NCI-H2196 treated with DMSO at 0.1 percent for 48 hours (cell line): ENCODE results near the gene DTNB.

Source experiments
- DNase-seq: peaks from one replicate; lab custom pipeline; 2025; ENCODE audit not compliant: unreplicated experiment; lab: John Stamatoyannopoulos, UW

The DTNB gene

DNA sequence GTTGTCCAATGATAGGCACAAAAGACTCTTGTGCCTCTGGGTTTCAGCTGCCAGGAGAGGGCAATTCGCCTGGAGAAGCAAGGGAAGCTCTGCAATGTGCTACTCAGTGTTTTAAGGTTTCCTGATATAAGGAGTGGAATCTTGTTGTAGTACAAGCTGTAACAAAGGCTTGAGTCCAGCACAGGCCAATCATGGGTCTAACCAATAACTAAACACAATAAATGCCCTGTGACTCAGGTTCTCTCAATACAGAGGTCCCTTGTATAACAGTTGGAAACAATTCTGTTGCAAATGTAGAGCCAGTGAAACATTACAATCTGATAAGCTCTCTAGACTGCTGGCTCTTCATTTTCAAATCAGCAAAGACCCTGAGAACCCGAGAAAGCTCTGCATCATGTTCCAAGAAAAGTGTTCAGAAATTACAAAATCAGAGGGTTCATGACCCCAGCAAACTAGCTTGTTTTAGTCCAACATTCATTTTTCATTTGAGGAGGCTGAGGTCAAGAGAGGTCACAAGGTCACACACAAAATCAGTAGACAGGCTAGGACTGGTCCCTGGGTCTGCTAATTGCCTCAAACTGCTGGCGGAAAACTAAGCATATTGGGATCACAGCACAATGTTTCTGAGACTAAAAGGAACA, 272.7 kb downstream of the DTNB start:
- DNase-seq: no peak

DNA sequence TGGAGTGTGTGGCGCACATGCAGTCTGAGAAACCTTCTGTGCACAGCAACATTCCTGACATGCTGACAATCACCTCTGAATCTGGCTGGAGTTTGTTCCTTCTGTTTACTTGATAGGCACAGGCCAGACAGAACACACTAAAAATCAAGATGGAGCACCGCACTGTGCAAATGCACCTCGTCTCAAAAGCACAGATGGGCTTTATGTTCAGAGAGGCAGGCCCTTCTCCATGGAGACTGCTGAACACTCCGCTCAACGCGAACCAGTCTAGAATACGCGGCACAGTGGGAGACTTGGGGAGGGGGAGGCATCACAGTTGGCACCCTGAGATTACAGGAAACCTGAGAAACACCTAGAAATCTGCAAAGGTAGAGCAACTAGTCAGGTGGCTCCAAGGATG, 273.2 kb downstream of the DTNB start:
- DNase-seq: no peak

DNA sequence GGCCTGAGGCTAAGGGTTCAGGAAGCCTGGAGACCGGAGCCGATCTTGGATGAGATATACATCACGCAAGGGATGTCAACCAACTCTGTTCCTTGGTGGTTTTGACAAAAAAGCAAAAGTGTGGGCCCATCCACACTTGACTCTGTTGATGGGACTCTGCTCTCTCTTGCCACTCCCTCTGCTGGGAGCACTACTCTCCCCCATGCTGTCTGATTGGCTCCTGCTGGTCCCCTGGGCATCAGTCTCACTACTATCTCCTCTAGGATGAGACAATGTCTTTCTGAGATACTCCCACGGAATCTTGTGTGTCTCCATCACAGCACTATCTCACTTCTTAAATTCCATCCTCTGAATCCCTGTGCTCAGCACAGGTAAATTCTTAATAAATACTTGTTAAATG, 274.8 kb downstream of the DTNB start:
- no peak for DNase-seq

DNA sequence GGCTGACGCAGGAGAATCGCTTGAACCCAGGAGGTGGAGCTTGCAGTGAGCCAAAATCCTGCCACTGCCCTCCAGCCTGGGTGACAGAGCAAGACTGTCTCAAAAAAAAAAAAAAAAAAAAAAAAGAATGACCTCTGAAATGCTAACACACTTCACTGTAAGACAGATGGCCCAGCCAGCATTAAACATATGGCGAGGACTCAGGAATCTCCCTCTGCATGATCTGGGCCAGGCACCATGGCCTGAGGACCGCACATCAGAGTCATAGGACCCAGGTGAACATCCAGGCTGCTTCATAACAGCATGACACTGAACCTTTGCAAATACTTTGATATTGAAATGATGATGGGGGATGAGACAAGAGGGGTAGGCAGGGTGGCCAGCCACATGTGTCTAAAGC, 275.6 kb downstream of the DTNB start:
- DNase-seq: no peak

DNA sequence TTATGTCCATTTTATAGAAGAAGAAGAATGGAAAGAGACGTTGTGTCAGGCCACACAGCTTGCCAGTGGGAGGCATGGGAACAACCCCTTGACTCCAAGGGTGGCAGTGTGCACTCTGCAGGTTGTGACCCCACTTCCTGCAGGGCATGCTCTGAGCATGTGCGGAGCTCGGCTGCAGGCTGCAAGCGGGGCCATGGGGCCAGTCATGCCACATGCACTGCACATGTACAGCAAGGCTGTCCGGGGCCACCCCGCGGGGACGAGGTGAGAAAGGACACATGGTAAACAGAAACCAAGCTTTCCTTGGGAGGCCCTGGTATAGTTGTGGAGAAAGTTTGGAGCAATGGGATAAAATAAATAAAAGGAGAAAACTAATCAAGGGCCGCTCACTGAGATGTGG, 284.2 kb downstream of the DTNB start:
- DNase-seq: no peak

DNA sequence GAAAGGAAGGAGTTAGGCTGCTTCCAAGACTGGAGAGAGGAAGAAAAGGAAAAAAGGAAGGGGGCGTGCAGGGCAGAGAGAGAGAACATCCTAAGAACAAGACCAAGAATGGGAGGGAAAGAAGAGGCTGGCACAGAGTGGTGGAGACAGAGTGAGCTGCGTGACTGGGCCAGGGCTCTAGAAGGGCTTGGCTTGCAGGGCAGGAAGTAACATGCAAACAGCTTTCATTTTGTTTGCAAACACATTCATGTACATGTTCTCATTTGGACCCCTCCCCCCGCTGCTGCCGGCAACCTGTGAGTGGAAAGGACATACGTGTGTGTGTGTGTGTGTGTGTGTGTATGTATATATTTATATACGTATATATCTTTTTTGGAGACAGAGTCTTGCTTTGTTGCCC, 284.9 kb downstream of the DTNB start:
- no peak for DNase-seq

DNA sequence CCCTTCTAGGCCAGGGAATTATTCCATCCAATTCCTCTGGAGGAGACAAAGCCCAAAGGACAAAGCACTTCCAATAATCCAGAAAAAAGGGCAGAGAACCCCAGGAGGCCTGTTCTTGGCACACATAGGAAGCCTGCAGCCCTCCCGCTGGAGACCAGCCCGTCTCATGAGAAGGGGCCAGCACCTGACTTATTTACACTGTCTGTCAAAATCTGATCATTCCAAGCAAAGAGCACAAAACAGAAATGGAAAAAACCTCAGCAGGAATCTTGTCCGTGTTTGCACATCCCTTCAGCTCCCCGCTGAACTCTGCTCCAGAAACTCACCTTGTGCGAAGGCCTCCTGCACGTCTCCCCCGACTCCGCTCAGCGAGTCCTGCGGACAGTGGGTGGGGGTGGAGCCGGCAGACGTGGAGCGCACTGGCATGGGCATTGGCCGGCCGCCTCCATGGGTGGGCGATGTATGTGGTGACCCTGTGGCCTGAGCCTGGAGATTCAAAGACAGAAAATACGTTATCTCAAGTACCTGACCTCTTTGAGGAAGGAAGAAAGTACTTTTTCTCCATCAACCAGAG, 285.4 kb downstream of the DTNB start:
- DNase-seq: no peak

DNA sequence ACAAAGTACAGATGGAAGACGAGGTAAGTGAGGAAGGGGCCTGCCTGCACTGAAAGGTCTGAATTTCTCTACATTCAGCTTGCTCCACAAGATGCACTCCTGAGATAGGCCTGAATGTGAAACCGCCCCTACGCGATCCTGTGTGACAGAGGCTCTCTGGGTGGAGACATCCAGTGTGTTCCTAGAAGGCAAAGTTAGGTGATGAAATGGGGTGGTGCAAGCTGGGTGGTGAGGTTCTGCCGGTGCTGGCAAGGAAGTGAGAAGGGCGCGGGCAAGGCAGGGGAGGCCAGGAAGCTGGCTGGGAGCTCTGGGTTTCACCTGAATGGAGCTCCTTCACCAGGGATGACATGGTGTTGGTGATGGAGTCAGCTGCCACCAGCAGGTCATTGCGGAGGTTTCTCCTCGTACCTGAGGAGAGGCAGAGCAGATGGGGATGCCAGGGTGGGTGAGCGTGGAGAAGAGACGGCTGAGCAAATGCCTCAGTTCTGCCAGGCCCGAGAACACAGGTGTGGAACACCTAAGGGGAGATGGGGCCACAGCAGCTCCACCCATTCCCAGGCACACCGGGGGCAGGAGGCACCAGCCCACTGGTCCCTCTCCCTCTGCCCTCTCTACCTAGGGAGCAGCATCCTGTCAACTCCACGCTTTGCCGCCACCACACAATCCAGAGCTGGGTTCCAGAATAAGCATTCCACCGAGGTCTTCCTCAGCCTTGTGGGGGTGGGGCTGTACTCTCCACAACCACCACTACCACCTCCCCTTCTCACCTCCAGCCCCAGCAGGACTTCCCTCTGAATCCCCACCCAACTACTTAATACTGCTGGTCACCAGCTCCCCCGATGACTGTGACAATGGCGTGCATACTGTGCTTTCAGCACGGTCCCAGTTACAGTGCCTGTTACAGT, 286.2 kb downstream of the DTNB start:
- no peak for DNase-seq

DNA sequence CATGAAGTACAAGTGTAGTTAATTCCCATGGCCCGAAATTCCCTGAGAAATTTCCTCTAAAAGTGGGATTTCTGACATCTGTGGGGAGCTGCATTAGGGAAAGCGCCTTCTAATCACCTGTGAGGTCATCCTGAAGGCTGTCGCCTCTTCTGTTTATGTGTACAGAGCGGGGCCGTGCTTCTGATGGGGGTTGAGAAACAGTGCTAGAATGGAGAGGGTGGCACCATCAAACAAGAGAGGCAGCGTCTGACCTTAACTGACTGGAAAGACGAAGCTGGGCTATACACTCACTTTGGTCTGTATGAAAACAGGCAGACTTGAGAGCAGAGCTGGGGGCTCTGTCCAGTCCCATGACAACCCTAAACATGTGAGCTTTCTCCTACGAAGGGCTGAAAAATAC, 287.5 kb downstream of the DTNB start:
- no peak for DNase-seq

DNA sequence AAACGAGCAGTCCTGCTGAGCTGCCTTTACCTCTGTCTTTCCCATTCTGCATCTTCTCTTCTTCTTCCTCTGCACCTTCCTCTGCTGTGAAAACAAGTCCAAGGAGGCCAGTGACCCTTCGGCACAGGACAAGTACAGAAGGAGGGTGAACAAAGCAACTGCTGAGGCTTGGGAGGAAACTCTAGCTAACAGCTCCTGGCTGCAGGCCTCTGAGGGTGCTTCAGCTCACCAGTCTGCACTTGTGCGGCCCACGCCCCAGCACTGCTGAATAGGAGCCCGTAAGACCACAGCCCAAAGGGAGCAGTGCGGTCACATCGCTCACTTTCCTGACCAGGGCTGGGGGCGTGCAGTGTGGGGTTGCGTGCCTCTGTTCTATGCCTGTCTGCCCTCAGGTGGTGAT, 289.6 kb downstream of the DTNB start:
- no peak for DNase-seq

DNA sequence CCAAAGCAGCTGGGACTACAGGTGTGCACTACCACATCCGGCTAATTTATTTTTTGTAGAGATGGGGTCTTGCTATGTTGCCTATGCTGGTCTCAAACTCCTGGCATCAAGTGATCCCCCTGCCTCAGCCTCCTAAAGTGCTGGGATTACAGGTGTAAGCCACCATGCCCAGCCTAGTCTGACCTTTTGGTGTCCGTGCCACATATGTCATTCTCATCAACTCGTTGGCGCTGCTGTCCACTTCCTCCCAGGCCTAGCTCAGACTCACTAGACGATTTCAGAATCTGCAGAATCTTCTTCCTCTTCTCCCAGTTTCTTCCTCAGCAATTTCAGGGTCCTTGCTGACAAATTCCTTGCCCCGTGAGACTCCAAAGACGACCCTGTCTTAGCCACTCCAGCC, 291.9 kb downstream of the DTNB start:
- no peak for DNase-seq

DNA sequence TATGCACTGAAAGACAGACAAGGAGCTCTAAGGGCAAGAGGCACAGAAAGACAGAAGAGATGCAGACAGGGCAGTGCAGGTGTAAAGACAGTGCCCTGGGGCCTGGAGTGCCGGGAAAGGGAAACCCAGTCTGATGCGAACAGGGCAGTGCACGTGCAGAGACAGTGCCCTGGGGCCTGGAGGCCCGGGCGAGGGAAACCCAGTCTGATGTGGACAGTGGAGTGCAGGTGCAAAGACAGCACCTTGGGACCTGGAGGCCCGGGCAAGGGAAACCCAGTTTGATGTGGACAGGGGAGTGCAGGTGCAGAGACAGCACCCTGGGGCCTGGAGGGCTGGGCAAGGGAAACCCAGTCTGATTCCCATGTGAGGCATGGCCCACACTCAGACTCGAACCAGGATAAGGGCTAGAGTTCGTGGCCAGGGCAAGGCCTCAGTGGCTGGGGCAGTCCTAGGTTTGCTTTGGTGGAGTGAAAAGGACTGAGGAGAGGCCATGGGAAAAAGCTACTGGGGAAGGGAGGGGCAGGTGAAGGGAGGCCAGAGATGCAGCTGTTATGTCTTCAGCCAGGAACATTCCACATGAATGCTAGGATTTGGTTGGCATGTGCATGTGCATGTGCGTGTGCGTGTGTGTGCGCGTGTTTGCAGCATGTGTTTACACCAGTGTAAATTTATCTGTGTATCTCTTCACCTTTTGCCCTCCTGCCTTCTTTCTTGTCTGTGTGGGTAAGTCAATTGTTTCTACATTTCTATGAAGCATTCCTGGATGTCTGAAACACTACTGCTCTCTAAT, 292.6 kb downstream of the DTNB start:
- no peak for DNase-seq

DNA sequence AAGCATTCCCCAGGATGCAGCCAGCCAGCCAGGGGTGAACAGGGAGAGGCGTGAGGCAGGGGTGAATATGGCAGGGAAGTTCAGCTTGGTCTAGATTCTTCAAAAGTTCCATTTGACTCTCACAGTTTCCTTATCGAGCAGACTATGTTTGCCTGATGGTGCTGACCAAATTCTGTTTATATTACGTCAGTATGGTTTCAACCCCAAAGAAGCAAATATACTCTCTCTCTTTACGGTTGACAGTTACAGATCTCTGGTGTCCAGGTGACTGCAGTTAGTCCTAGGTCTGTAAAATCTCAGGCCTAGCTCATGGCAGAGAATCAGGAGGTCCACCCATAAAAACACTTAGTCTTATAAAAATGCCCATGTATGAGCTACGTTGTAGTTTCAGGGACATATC, 293.4 kb downstream of the DTNB start:
- no peak for DNase-seq

DNA sequence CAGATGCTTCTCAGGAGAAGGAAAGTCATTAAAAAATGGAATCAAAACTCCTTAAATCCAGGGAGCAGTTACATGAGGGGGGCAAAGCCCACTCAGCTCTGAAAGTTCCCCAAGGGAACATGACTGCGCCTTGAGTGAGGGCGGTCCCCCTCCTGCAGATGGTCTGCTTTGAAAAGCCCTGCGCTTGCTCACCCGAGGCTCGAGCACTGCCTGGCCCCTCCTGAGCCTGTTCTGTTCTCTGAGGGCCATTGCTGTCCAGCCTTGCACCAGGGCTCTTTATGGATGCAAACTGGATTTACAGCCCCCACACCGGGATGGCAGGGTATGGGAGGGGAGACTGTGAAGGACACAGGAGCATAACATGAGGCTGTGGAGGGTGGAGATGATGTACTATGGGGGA, 293.8 kb downstream of the DTNB start:
- no peak for DNase-seq

DNA sequence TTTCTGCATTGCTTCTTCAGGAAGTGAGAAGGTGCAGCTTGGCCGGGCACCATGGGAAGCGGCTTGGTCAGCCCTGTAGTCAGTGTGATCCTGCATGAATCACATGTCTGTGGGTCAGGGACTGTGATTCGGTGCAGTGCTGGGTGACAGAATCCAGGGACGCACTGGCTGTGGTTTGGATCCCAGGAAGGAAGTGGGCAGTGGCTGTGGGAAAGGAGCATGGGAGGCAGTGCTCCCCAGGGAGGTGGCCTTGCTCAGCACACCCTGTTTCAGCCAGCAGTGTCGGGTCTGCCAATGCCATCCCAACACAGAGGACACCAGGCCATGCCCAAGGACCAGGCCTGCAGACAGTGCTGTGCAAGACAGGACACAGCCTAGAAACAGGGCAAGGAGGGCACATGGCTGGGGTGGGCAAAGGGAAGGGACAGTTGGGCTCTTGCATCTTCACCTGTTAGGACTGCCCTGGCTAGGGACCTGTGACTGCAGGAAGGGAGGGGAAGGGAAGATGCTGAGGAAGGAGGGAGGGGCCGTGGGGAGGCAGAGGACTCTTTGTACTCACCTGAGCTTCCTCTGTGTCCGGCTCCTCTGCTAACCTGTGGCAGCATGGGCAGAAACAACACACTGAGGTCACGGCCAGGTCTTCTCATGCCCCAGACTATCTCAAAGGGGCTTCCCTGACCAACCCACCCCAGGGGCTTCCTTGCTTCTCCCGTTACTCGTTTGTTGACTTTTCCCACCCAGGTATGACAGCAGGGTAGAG, 294.5 kb downstream of the DTNB start:
- no peak for DNase-seq

DNA sequence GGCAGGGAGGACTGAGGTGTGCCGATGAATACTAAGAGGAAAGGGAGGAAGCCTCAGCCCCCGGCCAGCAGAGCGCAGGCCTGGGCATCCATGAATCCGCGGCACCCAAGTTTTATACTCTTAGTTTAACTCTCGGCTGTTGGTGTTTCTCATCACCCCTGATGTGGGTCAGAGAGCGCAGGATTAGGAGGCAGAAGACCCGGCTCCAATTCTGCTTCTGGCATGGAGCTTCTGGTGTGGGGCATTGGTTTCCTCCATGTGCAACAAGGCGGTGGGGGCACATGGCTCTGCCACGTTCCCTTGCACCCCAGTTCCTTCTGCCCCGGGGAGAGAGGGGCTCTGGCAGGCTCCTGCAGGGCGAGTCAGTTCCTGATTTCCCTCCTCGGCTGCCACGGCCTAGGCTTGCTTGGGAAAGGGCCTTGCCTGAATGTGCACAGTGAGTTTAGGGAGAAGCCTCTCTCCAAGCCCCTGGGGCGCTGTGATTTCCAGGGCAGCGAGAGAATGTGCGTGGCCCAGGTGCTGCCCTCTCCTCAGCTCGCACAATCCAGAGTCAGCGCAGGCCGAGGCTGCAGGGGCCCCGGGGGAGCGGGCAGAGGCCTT, 295.5 kb downstream of the DTNB start:
- DNase-seq: no peak

DNA sequence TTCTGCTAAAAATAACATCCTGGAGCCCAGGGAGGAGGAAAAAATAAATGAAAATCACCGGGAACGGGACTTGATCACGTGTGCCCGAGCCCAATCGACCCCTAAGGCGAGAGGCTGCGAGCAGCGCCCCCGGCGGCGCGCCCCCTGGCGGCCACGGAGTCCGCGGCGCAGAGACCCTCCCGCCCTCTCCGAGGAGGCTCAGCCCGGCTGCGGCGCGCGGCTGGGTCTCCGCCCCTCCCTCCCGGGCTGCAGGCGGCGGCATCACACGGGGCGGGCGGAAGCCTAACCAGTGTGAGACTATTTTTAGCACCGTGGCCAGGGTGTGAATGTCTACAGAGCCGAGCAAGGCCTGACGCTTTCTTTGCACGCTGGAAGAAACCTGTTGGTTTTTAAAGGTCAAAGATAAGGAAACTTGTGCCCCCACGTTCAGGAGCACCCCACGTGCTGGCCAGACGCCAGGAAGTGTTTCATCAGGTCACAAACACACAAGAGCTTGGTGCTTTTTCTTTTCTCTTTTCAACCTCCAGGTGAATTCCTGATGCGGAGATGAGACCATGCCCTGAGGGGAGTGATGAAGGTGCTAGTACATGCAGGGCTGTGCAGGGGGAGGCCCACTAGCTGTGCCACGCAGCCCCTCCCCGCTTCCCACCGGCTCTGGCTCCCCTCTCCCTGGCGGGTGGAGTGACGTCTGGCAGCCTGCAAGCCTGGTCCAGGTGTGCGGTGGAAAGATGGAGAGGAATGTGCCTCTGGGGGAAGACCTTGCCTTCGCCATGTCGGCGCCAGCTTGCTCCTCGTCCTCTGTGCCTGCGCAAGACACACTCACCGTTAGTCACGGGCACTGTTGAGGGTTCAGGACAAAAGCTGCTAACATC, 296.4 kb downstream of the DTNB start:
- DNase-seq: peak; percentile 79

DNA sequence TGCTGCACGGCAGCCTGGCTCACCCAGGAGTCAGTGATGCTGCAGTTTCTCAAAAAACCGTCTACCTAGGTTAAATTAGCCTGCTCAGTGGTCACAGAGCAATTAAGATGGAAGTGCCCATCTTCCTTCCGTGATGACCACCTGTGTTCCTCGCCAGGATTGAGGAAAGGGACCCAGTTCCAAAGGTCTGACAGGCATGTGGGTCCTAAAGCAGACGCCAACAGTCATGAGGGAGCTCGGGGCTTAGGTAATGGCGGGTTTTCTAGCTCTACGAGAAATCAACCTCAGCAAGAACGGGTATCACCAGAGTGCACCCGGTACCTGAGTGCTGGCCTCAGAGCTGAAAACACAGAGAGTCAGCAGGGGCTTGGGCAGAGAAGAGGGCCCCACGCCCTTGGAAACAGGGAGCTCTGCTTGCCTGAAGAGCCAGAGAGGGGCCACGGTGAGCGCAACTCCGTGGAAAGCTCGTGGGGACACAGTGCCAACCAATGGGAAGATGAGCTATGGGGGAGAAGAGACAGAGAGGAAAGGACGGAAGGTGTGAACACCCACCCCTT, 297.3 kb downstream of the DTNB start:
- no peak for DNase-seq

DNA sequence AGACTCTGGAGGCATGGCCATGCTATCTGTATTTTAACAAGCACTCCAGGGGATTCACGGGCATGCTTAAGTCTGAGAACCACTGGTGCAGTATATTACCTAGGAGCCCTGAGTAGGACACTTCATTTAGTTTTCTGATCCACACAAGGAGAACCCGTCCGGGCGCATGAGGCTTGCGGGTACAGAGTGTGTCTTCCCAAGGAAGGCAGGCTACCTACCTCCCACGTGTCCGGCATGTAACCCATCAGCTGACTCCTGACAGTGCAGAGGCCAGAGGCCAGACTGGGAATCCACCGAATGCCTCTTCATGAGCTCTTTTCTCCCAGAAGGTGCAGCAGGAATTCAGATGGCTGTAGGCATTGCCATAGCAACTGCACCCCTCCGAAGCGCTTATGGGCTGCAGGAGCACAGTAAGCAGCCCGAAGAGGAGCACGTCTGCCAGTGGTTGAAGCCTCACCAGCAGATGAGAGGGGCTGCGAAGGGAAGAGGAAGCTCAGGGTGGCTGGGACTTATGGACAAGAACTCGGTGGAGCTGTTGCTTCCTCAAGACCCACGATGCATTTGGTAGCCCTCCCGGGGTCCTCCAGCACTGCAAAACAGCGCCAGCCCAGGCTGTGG, 297.9 kb downstream of the DTNB start:
- no peak for DNase-seq
